Astrocyte of the spinal cord (primary cell): ENCODE data around the gene GUCY2C.

Source experiments
- DNase-seq: peaks from one replicate; pipeline ENCODE4 v3.0.0; 2011; ENCODE audit warnings: low read depth, low spot score
- H3K4me3 ChIP-seq: 2 replicates; pipeline ENCODE4 v1.5.1; 2011; ENCODE audit warnings: low read depth, mild to moderate bottlenecking, low read length, moderate library complexity
- in situ Hi-C: cut with HindIII; loops from 2 replicates; pipeline ENCODE4 v1.10.0; 2017; ENCODE audit warnings: low sequenced_read_pairs
- TF ChIP-seq, protein P1 (sequence below): IDR thresholded peaks from 2 replicates; pipeline ENCODE4 v1.5.1; 2012; ENCODE audit warnings: low read depth, mild to moderate bottlenecking, low read length, inconsistent platforms

The GUCY2C gene

DNA sequence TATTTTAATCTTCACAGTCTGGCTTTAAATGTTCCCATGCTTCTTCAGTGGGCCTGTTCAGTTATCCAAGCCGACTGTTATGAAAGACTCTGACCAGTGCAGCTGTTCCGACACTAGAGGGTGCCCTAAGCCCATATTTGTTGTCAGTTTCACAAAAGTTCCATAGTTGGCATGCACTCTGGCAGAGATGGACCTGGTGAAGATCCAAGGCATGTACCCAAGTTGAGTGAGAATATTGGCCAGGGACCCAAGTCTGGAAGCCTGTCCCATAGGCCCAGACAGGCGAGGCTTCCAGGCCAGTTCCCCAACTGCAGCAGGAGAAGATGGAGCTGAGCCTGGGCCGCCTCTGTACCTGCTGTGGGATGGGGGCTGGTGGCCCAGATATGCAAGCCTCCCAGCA is 27.4 kb upstream of the GUCY2C start:
- DNase-seq: peak; percentile 28
- in situ Hi-C loops: no loop called here
- TF ChIP-seq, protein P1, sequence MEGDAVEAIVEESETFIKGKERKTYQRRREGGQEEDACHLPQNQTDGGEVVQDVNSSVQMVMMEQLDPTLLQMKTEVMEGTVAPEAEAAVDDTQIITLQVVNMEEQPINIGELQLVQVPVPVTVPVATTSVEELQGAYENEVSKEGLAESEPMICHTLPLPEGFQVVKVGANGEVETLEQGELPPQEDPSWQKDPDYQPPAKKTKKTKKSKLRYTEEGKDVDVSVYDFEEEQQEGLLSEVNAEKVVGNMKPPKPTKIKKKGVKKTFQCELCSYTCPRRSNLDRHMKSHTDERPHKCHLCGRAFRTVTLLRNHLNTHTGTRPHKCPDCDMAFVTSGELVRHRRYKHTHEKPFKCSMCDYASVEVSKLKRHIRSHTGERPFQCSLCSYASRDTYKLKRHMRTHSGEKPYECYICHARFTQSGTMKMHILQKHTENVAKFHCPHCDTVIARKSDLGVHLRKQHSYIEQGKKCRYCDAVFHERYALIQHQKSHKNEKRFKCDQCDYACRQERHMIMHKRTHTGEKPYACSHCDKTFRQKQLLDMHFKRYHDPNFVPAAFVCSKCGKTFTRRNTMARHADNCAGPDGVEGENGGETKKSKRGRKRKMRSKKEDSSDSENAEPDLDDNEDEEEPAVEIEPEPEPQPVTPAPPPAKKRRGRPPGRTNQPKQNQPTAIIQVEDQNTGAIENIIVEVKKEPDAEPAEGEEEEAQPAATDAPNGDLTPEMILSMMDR: peak; percentile 66
- H3K4me3 ChIP-seq: no peak overlapping the region

DNA sequence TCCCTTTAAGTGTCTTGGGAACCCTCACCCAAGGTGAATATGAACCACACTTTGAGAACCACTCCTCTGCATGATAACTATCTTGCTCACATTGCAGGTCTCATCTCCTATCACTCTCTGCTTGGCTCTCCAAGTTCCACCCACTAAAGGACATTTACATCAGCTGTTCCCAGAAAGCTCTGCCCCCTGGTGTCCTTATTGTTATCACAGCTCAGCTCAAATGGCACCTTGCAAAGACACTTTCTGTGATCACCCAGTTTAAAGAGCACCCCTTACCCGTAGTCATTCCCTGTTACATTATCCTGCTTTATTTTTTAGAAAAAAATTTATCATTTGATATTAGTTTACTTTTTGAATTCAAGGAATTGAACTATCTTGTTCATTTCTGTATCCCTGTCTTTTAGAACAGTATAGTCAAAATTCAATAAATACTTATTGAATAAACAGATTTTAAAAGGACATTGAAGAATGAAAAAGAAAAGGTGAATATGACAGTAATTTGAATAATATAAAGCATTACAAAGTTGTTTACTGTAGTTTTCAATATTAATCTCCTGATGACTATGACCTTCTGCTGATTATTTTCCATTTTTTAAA is 20.5 kb upstream of the GUCY2C start:
- in situ Hi-C loops: no loop called here
- TF ChIP-seq, protein P1: peak; percentile 54
- no peak overlapping the region for H3K4me3 ChIP-seq
- peak; percentile 37 for DNase-seq

DNA sequence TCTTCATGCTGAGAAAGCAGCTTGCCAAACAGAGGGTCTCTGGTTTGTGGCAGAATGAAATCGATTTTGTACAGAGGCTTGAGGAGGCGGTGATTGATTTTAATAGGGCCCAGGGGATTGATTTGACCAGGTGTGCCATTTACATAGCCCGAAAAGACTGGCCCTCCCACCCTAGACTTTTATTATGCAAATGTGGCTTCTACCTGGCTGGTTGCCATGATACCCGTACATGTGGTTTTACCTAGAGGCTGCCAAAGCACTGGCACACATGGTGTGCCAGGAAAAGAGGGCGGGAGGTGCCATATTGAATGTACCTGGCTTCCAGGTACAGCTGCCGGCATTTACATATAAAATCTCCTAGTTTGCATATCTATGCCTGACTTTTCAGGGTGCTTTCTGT is 18.0 kb upstream of the GUCY2C start:
- in situ Hi-C loops: no loop called here
- DNase-seq: no peak
- no peak overlapping the region for H3K4me3 ChIP-seq
- TF ChIP-seq, protein P1: no peak

DNA sequence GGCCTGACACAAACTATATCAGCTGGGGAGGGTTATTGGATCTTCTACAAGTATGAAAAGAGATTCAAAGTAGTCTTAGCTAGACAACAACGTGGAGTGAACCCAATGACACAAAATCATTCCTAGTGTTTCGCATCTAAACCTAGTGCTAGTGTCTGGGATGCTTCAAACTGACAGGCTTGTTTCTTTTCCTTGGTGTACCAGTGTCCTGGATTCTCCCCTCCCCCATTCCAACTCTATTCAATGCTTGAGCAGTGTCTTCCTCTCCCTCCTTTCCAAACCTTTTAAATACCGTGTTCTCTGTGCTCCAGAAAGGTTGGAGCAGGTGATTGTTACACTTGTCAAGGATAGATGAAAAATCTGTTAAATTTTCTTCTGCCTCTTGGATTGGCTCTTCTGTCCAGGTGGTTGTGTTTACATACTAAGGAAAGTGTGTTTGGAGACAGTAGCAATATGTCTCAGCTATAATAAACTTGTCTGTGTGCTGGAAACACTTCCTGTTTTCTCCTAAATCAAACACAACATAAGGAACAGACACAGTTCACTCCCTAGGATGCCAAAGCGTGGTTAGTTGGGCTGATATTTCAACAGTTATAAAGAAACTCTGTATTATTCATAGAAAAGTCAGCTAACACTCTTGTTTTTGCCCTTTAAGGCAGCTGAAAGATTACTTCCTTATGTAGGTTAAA is 14.4 kb upstream of the GUCY2C start:
- in situ Hi-C loops: no loop called here
- no peak overlapping the region for H3K4me3 ChIP-seq
- TF ChIP-seq, protein P1: no peak
- no peak for DNase-seq

DNA sequence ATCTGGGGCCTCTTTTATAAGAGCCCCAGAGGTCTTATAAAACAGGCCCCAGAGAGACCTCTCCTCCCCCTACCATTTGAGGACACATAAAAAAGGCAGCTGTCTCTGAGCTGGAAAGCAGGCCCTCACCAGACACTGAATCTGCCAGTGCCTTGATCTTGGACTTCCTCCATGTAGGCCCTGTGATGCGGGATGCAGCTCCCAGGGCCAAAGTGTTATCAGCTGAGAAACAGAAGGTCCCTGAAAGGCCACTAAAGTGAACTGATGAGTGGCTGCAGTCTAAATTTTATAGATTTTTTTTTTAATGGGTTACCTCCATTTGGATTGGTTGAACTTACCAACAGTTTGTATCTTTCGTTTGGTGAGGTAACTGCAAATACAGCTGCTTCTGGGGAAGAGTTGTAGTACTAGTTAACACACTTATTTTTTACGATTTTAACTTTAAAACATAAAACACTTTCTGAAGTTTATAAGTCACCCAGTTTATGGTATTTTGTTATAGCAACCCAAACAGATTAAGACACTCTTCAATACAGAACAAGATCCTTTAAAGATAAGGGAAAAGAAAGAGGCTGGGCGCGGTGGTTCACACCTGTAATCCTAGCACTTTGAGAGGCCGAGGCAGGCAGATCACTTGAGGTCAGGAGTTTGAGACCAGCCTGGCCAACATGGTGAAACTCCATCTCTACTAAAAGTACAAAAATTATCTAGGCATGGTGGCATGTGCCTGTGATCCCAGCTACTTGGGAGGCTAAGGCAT is 5.6 kb upstream of the GUCY2C start:
- H3K4me3 ChIP-seq: no peak overlapping the region
- in situ Hi-C loops: no loop called here
- TF ChIP-seq, protein P1: no peak
- DNase-seq: no peak

DNA sequence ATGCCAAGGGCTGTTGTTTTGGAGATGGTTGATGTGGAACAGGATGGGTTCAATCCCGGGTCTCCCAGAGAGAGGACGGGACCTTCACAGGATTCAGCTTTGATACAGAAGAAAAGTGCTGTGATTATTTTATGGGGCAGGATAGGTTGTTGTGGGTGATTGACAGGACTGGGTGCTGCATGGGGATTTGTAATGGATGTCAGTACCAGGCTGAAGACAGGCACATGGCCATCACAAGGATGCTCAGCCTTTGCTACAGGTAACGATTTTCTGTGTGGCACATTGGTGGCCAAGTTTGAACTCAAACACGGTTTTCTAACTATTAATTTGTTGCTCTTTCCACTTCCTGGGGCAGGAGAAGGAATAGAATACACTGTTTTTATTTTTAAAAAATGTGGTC is 4.5 kb upstream of the GUCY2C start:
- TF ChIP-seq, protein P1: no peak
- H3K4me3 ChIP-seq: no peak overlapping the region
- DNase-seq: no peak
- in situ Hi-C loops: no loop called here
